Fibroblast of lung (primary cell): Measurements from ENCODE around the gene KIAA1586. TPM values are rescaled to one million over a fixed set of nuclear protein-coding genes. Genes with fewer than 3 reads are reported as not detected.

Experiments used
- DNase-seq, 2 donors: peaks; one replicate each; pipeline versions ENCODE4 v3.0.0 to v3.0.0-alpha.2; 2010; ENCODE audit warnings: low read depth in 2 of 2
- H2AFZ ChIP-seq: 2 replicates; pipeline ENCODE4 v1.5.1; 2012; ENCODE audit warnings: low read length, control low read depth, inconsistent platforms
- H3K27ac ChIP-seq: 2 replicates; pipeline ENCODE4 v1.5.1; 2011; ENCODE audit warnings: low read length, control low read depth; ENCODE audit not compliant: insufficient read depth
- H3K27me3 ChIP-seq: 2 replicates; pipeline ENCODE4 v1.5.1; 2011; ENCODE audit warnings: mild to moderate bottlenecking, low read length; ENCODE audit not compliant: control insufficient read depth, insufficient read depth
- H3K36me3 ChIP-seq: 2 replicates; pipeline ENCODE4 v1.5.1; 2011; ENCODE audit warnings: low read length; ENCODE audit not compliant: control insufficient read depth, insufficient read depth
- H3K4me1 ChIP-seq: 2 replicates; pipeline ENCODE4 v1.5.1; 2011; ENCODE audit warnings: low read length; ENCODE audit not compliant: control insufficient read depth, insufficient read depth; ENCODE audit errors: extremely low read depth
- H3K4me2 ChIP-seq: 2 replicates; pipeline ENCODE4 v1.5.1; 2011; ENCODE audit warnings: low read length, control low read depth; ENCODE audit not compliant: insufficient read depth; ENCODE audit errors: extremely low read depth
- H3K4me3 ChIP-seq, 4 experiments: fragments of 200-600 bp in 1 of 4; sonication (generic) in 1 of 4; replicated peaks in 1 of 4; 2 replicates each; pipeline ENCODE4 v1.5.1; 2011 to 2016; ENCODE audit warnings: low read length in 4 of 4, low read depth in 3 of 4, mild to moderate bottlenecking in 3 of 4, control low read depth in 2 of 4, inconsistent platforms in 1 of 4, mixed read lengths in 1 of 4; ENCODE audit not compliant: insufficient read depth in 1 of 4; ENCODE audit errors: control extremely low read depth in 1 of 4
- H3K79me2 ChIP-seq: 2 replicates; pipeline ENCODE4 v1.5.1; 2012; ENCODE audit warnings: mild to moderate bottlenecking, low read length, inconsistent platforms; ENCODE audit not compliant: control insufficient read depth, insufficient read depth
- H3K9ac ChIP-seq: 2 replicates; pipeline ENCODE4 v1.5.1; 2011; ENCODE audit warnings: mild to moderate bottlenecking, low read length, control low read depth; ENCODE audit not compliant: insufficient read depth
- H3K9me3 ChIP-seq: 2 replicates; pipeline ENCODE4 v1.5.1; 2012; ENCODE audit warnings: low read depth, low read length; ENCODE audit not compliant: control insufficient read depth, insufficient read depth
- H4K20me1 ChIP-seq: 2 replicates; pipeline ENCODE4 v1.5.1; 2011; ENCODE audit warnings: low read length; ENCODE audit not compliant: control insufficient read depth, insufficient read depth; ENCODE audit errors: extremely low read depth
- CTCF ChIP-seq, 2 donors: IDR thresholded peaks in 1 of 2; conservative IDR thresholded peaks in 1 of 2; 1 replicate in 1 of 2; 2 replicates in 1 of 2; pipeline ENCODE4 v1.5.1; 2011 to 2012; ENCODE audit warnings: low read length in 2 of 2, control low read depth in 1 of 2, inconsistent platforms in 1 of 2, low read depth in 1 of 2, mild to moderate bottlenecking in 1 of 2
- EZH2 ChIP-seq: IDR thresholded peaks from 2 replicates; pipeline ENCODE4 v1.5.1; 2012; ENCODE audit warnings: low read length, control low read depth, mild to moderate bottlenecking; ENCODE audit errors: missing control alignments
- polyA plus RNA-seq, 2 donors: library from polyadenylated mRNA; depleted of rRNA in 1 of 2; stranded (reverse) in 1 of 2; unstranded in 1 of 2; fragments of >200 nt; gene quantifications; 2 replicates each; pipeline ENCODE4 v1.2.1, GENCODE V29; 2011 to 2012; ENCODE audit warnings: missing spikeins in 1 of 2
- total RNA-seq: library from RNA; depleted of rRNA; stranded (reverse); fragments of >200 nt; gene quantifications from 2 replicates; pipeline ENCODE4 v1.2.1, GENCODE V29; 2014

Gene KIAA1586
- total and polyA plus RNA-seq, 2 donors (not counting 1 experiment from before 2014, with no cell fraction given) = 7.8 to 17.3 TPM

- H3K4me2 ChIP-seq = no peak overlapping the region
- no peaks in the 10 kb centered on the region for H4K20me1 ChIP-seq
- no peaks in the 10 kb centered on the region for H3K27me3 ChIP-seq
- TF ChIP-seq CTCF (conservative IDR thresholded peaks at IDR 0.05 in 1 of 2, IDR thresholded peaks at IDR 0.05 in 1 of 2; ENCODE audit: low read depth in 1 of 2, low read length in 2 of 2) (no peak), EZH2 (no peak)
- no peaks in the 10 kb centered on the region for H3K36me3 ChIP-seq
- peak in 1 of 2 donors; percentile 82 for DNase-seq
- no peak overlapping the region for H3K9ac ChIP-seq
- H3K4me1 ChIP-seq = no peaks in the 10 kb centered on the region
- H3K9me3 ChIP-seq = no peaks in the 10 kb centered on the region
- no peak overlapping the region for H2AFZ ChIP-seq
- no peaks in the 10 kb centered on the region for H3K79me2 ChIP-seq
- H3K27ac ChIP-seq = no peak overlapping the region
- no peak overlapping the region for H3K4me3 ChIP-seq
Measured at GRCh38 chr6:57068061-57068460, 21.6 kb downstream of the KIAA1586 start.

GRCh38 chr6:57069228-57069627 is 22.7 kb downstream of the KIAA1586 start:
- no peaks in the 10 kb centered on the region for H3K27me3 ChIP-seq
- no peaks in the 10 kb centered on the region for H4K20me1 ChIP-seq
- peaks cover 2% of the 10 kb centered on the region for H3K36me3 ChIP-seq
- no peak overlapping the region for H3K27ac ChIP-seq
- no peak for DNase-seq
- H3K4me1 ChIP-seq = no peaks in the 10 kb centered on the region
- no peaks in the 10 kb centered on the region for H3K79me2 ChIP-seq
- H3K4me2 ChIP-seq = no peak overlapping the region
- H3K9ac ChIP-seq = no peak overlapping the region
- H3K4me3 ChIP-seq = no peak overlapping the region
- no peak overlapping the region for H2AFZ ChIP-seq
- no peaks in the 10 kb centered on the region for H3K9me3 ChIP-seq
- TF ChIP-seq CTCF (conservative IDR thresholded peaks at IDR 0.05 in 1 of 2, IDR thresholded peaks at IDR 0.05 in 1 of 2; ENCODE audit: low read depth in 1 of 2, low read length in 2 of 2) = no peak
- TF ChIP-seq EZH2 = no peak

GRCh38 chr6:57069920-57070331 is 23.4 kb downstream of the KIAA1586 start:
- Histone ChIP-seq H3K4me1 (no peaks in the 10 kb centered on the region), H3K27me3 (no peaks in the 10 kb centered on the region), H3K79me2 (no peaks in the 10 kb centered on the region), H3K4me2 (no peak overlapping the region), H3K9me3 (no peaks in the 10 kb centered on the region), H3K9ac (no peak overlapping the region), H4K20me1 (no peaks in the 10 kb centered on the region), H3K4me3 (no peak overlapping the region), H3K36me3 (peaks cover 2% of the 10 kb centered on the region), H2AFZ (no peak overlapping the region), H3K27ac (no peak overlapping the region)
- peak in 1 of 2 donors; percentile 12 for DNase-seq
- TF ChIP-seq EZH2 (no peak), CTCF (conservative IDR thresholded peaks at IDR 0.05 in 1 of 2, IDR thresholded peaks at IDR 0.05 in 1 of 2; ENCODE audit: low read depth in 1 of 2, low read length in 2 of 2) (no peak)
